Measurements from ENCODE around the gene POU6F2.
"Not testable (repeated sequence)": the region's sequence is repeated elsewhere in the genome, so short reads cannot be mapped to it uniquely, and the experiment has no call there.

The POU6F2 gene

DNA sequence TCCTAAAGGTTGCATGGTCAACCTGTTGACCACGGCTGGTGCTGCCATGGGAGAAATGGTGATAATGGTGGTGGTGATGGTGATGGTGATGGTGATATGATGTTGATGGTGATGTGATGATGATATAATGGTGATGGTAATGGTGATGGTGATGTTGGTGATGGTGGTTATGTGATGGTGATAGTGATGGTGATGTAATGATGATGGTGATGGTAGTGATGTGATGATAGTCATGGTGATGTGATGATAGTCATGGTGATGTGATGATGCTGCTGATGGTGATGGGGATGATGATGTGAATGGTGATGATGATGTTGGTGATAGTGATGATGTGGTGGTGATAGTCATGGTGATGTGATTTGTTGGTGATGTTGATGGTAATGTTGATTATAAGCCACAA lies 23.9 kb downstream of the POU6F2 start:
- DNase-seq (ENCODE audit: low spot score): no peak

DNA sequence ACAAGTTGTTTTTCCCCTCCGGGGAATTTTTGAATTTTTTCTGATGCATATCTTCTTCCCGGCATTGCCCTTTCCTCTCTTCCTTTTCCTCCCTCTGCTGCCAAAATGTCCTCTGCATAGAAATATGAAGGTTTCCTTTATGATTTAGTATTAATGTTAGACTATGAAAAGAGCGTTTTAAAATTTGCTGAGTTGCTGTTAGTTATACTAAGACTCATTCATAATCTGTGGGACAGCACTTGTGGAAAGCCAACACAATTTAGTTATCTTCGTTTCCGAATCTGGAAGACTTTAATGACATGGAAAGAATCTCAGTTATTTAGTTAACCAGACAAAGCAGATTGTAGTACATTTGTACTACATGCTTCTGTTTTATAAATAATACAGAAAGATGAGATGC lies 25.0 kb downstream of the POU6F2 start:
- DNase-seq (ENCODE audit: low spot score): no peak

DNA sequence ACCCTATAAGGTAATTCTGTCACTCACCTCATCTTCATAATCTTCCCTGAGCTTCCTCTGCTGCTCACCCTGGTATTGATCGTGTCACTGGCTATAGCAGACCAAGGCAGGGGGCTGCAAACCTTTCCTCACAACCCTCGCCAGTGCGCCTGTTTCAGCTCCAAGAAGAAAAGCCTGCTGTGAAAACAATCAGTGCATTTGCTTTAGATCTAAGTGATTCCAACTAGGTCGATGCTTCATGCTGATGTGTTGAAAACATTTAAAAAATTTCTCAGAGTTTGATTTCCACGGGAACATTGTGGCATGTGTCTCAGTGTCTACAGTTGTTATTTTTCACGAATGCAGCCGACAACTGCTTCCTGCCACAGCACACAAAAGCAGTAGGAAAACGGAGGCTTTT lies 27.3 kb downstream of the POU6F2 start:
- no peak for DNase-seq (ENCODE audit: low spot score)

GRCh38 chr7:39005461-39005860 lies 27.8 kb downstream of the POU6F2 start:
- DNase-seq (ENCODE audit: low spot score): no peak

GRCh38 chr7:39013049-39013939 lies 35.6 kb downstream of the POU6F2 start:
- not testable (repeated sequence) for DNase-seq (ENCODE audit: low spot score)

DNA sequence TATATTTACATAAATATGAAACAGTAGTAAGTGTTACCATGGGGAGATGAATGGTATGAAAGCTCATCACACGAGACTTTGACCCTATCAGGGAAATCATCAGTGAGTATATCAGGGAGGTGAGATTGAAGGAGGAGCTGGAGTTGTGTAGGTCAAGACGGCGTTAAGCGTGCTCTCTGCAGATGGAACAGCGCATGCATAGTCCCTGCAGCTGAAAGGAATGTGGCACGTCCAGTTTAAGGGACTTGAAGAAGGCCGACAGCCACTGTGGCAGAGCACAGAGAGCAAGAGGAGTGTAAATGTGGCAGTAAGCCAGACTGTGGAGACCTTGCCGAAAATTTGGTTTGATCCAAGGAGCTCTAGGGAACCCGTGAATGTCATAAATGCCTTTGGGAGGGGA lies 38.9 kb downstream of the POU6F2 start:
- no peak for DNase-seq (ENCODE audit: low spot score)

GRCh38 chr7:39017369-39017915 lies 39.7 kb downstream of the POU6F2 start:
- peak; percentile 20 for DNase-seq (ENCODE audit: low spot score)

DNA sequence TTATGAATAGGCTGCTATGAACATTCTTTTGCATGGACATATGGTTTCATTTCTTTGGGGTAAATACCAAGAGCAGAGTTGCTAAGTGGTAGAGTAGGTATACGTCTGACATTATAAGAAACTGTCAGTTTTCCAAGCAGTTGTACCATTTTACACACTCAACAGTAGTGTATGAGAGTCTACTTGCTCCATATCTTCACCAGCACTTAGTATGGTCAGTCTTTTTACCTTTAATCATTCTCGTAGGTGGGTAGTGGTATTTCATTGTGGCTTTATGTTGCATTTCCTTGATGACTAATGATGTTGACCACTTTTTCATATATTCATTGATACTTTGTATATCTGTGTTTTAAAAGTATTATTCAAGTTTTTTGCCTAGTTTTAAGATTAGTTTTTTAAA lies 45.1 kb downstream of the POU6F2 start:
- no peak for DNase-seq (ENCODE audit: low spot score)

DNA sequence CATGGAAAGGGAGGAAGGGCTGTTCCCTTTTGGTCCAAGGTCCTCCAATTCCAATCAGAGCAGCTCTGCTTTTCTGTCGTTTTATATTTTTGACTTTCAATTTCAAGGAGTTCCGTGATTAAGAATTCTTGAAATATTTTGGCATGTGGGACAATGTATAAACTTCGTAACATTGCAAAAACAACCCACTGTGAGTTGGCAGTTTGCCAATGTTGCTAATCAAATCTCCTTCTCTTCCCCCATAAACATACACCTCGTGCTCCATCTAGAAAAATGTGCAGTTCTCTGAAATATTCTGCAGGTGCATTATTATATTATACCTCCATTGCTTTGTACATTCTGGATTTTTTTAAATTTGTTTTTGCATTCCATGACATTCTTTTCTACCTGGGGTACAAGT lies 49.8 kb downstream of the POU6F2 start:
- no peak for DNase-seq (ENCODE audit: low spot score)

GRCh38 chr7:39033885-39034624 lies 56.3 kb downstream of the POU6F2 start:
- no peak for DNase-seq (ENCODE audit: low spot score)

- DNase-seq (ENCODE audit: low spot score): no peak
Observed at GRCh38 chr7:39035156-39035555, 57.4 kb downstream of the POU6F2 start.

GRCh38 chr7:39035903-39036302 lies 58.2 kb downstream of the POU6F2 start:
- DNase-seq (ENCODE audit: low spot score): no peak

DNA sequence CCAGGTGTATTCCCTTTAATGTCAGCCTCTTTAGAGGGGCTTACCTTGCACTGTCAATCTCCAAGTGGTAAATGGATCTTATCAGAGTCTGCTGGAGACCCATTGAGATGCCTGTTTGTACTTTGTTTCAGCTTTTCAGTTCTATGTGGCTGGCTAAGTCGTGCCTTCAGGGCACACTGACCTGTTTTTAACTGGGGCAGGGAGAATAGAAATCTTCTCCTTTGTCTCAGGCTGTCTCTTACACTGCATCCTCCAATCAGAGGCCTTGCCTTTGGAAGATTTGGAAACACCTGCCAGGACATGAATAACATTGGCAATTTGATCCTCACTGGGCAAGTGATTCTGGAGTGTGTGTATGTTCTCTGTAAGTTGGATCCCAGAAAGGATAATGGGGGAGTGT lies 65.0 kb downstream of the POU6F2 start:
- no peak for DNase-seq (ENCODE audit: low spot score)

GRCh38 chr7:39043531-39043930 lies 65.8 kb downstream of the POU6F2 start:
- DNase-seq (ENCODE audit: low spot score): no peak

DNA sequence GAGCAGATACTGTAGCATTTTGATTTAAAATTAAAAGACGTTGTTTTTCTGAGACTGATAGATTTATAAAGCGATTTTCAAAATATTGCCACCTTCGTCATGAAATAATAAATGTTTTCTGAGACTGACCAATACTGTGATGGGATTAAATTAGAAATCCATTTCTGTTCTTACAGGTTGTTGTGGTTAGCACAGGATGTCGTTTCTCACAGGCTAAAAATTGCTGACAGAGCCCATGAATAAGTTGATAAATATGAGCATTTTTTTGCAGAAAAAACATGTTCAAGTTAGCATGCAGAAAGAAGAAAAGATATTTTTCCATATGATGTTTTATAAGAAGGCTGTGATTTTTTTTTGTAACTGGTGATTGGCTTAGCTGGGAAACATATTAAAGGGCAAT lies 66.8 kb downstream of the POU6F2 start:
- DNase-seq (ENCODE audit: low spot score): no peak

DNA sequence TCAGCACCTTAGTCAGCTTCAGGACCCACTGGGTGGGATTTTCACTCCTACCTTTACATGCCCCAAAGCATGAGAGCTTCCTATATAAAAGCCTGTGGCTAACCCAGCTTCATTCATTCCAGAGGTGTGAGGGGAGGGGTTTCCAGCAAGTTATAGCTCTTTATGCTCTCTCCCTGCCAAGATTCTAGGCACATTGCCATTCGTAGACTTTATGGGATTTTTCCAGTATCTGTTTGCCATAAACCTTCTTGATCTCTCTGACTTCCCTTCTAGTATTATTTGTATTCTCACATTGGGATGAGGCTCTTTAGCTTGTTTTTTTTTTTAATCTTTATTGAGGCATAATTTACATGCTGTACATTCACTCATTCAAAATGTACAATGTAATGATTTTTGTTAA lies 67.5 kb downstream of the POU6F2 start:
- DNase-seq (ENCODE audit: low spot score): no peak

GRCh38 chr7:39051279-39051678 lies 73.6 kb downstream of the POU6F2 start:
- no peak for DNase-seq (ENCODE audit: low spot score)

DNA sequence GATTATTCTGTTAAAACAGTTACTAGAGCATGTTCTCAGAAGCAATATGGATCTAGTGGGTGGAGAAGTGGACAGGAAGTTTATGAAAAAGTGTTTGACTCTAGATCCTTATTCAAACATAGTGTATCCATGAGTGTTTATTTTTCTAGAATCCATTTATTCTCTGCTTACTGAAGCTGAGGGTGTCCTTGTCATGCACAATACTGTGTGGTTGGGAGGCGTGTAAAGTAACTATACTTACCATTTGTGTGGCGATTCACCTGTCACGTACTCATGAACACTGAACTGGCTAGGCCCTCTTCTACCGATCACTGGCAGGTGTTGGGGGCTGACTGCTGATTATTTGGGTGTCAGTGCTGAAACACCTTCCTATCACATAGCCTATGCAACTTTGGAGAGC lies 74.0 kb downstream of the POU6F2 start:
- DNase-seq (ENCODE audit: low spot score): no peak

DNA sequence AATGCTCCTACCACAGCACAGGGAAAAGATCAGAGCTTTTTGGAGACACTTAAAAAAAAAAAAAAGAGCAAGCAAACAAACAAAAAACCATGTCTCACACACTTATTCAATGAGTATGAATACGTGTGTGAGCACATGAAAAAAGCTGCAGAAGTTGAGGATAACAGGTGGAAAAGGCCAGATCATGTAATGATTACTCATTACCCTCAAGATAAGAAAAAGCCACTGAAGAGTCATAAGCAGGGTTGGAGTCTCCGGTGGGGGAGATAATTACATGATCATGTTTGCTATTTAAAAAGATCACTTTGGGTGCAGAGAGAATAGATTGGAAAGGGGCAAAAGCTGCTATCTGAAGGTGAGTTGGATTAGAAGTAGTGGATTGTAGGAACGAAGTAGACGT lies 77.0 kb downstream of the POU6F2 start:
- no peak for DNase-seq (ENCODE audit: low spot score)

- no peak for DNase-seq (ENCODE audit: low spot score)
Observed at GRCh38 chr7:39056153-39056552, 78.4 kb downstream of the POU6F2 start.

DNA sequence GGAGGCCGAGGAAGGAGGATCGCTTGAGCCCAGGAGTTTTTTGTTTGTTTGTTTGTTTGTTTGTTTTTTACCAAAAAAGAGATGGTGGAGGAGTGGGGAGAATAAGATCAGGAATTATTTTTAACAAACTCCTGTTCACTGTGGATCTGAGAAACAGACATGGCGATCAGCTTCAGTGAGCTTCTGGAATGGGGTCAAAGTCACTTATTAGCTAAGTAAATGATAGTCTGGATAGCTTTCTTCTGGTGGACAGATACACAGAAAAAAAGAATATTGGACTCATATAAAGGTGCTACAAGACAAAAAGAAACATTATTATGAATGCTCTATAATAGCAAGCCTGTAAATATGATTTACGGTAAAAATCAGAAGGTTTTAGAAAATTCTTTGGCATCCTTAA lies 85.1 kb downstream of the POU6F2 start:
- no peak for DNase-seq (ENCODE audit: low spot score)

GRCh38 chr7:39069031-39069430 lies 91.3 kb downstream of the POU6F2 start:
- DNase-seq (ENCODE audit: low spot score): no peak
